Measurements from ENCODE around the gene ADCY6.
"Not testable (repeated sequence)": the region's sequence is repeated elsewhere in the genome, so short reads cannot be mapped to it uniquely, and the experiment has no call there.

Gene ADCY6

GRCh38 chr12:48744251-48745008 is 44.5 kb downstream of the ADCY6 start:
- Histone ChIP-seq H3K4me3 (ENCODE audit: low read length) (no peak overlapping the region), H3K27me3 (ENCODE audit: insufficient read depth, low read length) (peaks cover 2% of the 10 kb centered on the region; the same call in 1 of the 2 replicates), H3K27ac (ENCODE audit: low read depth, low read length) (no peak overlapping the region), H3K36me3 (ENCODE audit: insufficient read depth, low read length) (no peaks in the 10 kb centered on the region), H3K4me1 (ENCODE audit: insufficient read depth, low read length) (no peaks in the 10 kb centered on the region), H3K9ac (ENCODE audit: low read depth, low read length) (no peak overlapping the region), H3K9me3 (ENCODE audit: insufficient read depth, low read depth, low read length) (no peaks in the 10 kb centered on the region)
- 94% methylated on average over 8 of the region's 9 CpGs for WGBS

GRCh38 chr12:48739618-48740269 is 49.1 kb downstream of the ADCY6 start:
- WGBS, result 74% methylated on average over 5 of the region's 5 CpGs
- Histone ChIP-seq H3K4me1 (ENCODE audit: insufficient read depth, low read length) (no peaks in the 10 kb centered on the region), H3K9ac (ENCODE audit: low read depth, low read length) (no peak overlapping the region), H3K36me3 (ENCODE audit: insufficient read depth, low read length) (no peaks in the 10 kb centered on the region), H3K4me3 (ENCODE audit: low read length) (no peak overlapping the region), H3K27me3 (ENCODE audit: insufficient read depth, low read length) (peaks cover 7% of the 10 kb centered on the region; the same call in 1 of the 2 replicates), H3K27ac (ENCODE audit: low read depth, low read length) (no peak overlapping the region), H3K9me3 (ENCODE audit: insufficient read depth, low read depth, low read length) (no peaks in the 10 kb centered on the region)

- no peaks in the 10 kb centered on the region for H3K36me3 ChIP-seq (ENCODE audit: insufficient read depth, low read length)
- H3K9me3 ChIP-seq (ENCODE audit: insufficient read depth, low read depth, low read length), result no peaks in the 10 kb centered on the region
- H3K4me1 ChIP-seq (ENCODE audit: insufficient read depth, low read length), result no peaks in the 10 kb centered on the region
- no peak overlapping the region for H3K27ac ChIP-seq (ENCODE audit: low read depth, low read length)
- WGBS, result 50% methylated on average over 1 of the region's 1 CpG
- H3K27me3 ChIP-seq (ENCODE audit: insufficient read depth, low read length), result peaks cover 7% of the 10 kb centered on the region; the same call in 1 of the 2 replicates
- H3K9ac ChIP-seq (ENCODE audit: low read depth, low read length), result no peak overlapping the region
- H3K4me3 ChIP-seq (ENCODE audit: low read length), result no peak overlapping the region
Observed at GRCh38 chr12:48736456-48736855, 52.4 kb downstream of the ADCY6 start.

GRCh38 chr12:48728807-48729206 is 60.1 kb downstream of the ADCY6 start:
- no peak overlapping the region for H3K9ac ChIP-seq (ENCODE audit: low read depth, low read length)
- H3K27me3 ChIP-seq (ENCODE audit: insufficient read depth, low read length), result no peaks in the 10 kb centered on the region
- H3K9me3 ChIP-seq (ENCODE audit: insufficient read depth, low read depth, low read length), result no peaks in the 10 kb centered on the region
- no peak overlapping the region for H3K27ac ChIP-seq (ENCODE audit: low read depth, low read length)
- no peaks in the 10 kb centered on the region for H3K36me3 ChIP-seq (ENCODE audit: insufficient read depth, low read length)
- no peaks in the 10 kb centered on the region for H3K4me1 ChIP-seq (ENCODE audit: insufficient read depth, low read length)
- WGBS, result 87% methylated on average over 5 of the region's 5 CpGs
- no peak overlapping the region for H3K4me3 ChIP-seq (ENCODE audit: low read length)

GRCh38 chr12:48720737-48721136 is 68.2 kb downstream of the ADCY6 start:
- not testable (repeated sequence) for H3K36me3 ChIP-seq (ENCODE audit: insufficient read depth, low read length); H3K27ac ChIP-seq (ENCODE audit: low read depth, low read length); H3K9me3 ChIP-seq (ENCODE audit: insufficient read depth, low read depth, low read length); H3K4me1 ChIP-seq (ENCODE audit: insufficient read depth, low read length); H3K9ac ChIP-seq (ENCODE audit: low read depth, low read length); H3K4me3 ChIP-seq (ENCODE audit: low read length); H3K27me3 ChIP-seq (ENCODE audit: insufficient read depth, low read length)
- 97% methylated on average over 1 of the region's 1 CpG for whole genome bisulfite sequencing

GRCh38 chr12:48720171-48720570 is 68.7 kb downstream of the ADCY6 start:
- H3K36me3 ChIP-seq (ENCODE audit: insufficient read depth, low read length); H3K9ac ChIP-seq (ENCODE audit: low read depth, low read length); H3K4me3 ChIP-seq (ENCODE audit: low read length); H3K27ac ChIP-seq (ENCODE audit: low read depth, low read length); H3K27me3 ChIP-seq (ENCODE audit: insufficient read depth, low read length); H3K4me1 ChIP-seq (ENCODE audit: insufficient read depth, low read length); H3K9me3 ChIP-seq (ENCODE audit: insufficient read depth, low read depth, low read length): not testable (repeated sequence)
- WGBS, result 59% methylated on average over 2 of the region's 2 CpGs

GRCh38 chr12:48719002-48719401 is 69.9 kb downstream of the ADCY6 start:
- not testable (repeated sequence) for H3K4me3 ChIP-seq (ENCODE audit: low read length); H3K27me3 ChIP-seq (ENCODE audit: insufficient read depth, low read length); H3K9ac ChIP-seq (ENCODE audit: low read depth, low read length); H3K9me3 ChIP-seq (ENCODE audit: insufficient read depth, low read depth, low read length); H3K4me1 ChIP-seq (ENCODE audit: insufficient read depth, low read length); H3K27ac ChIP-seq (ENCODE audit: low read depth, low read length)
- peaks cover 12% of the 10 kb centered on the region for H3K36me3 ChIP-seq (ENCODE audit: insufficient read depth, low read length)
- WGBS, result 88% methylated on average over 3 of the region's 4 CpGs

GRCh38 chr12:48717252-48717695 is 71.6 kb downstream of the ADCY6 start:
- Histone ChIP-seq H3K4me3 (ENCODE audit: low read length) (peak overlapping the region; percentile 68), H3K27ac (ENCODE audit: low read depth, low read length) (peak overlapping the region; percentile 85), H3K27me3 (ENCODE audit: insufficient read depth, low read length) (no peaks in the 10 kb centered on the region), H3K36me3 (ENCODE audit: insufficient read depth, low read length) (peaks cover 27% of the 10 kb centered on the region), H3K9me3 (ENCODE audit: insufficient read depth, low read depth, low read length) (peaks cover 10% of the 10 kb centered on the region), H3K4me1 (ENCODE audit: insufficient read depth, low read length) (no peaks in the 10 kb centered on the region), H3K9ac (ENCODE audit: low read depth, low read length) (peak overlapping the region; percentile 84)
- WGBS, result 13% methylated on average over 20 of the region's 21 CpGs

GRCh38 chr12:48716493-48717251 is 72.2 kb downstream of the ADCY6 start, which contains the start of gene CCNT1:
TSS of gene CCNT1 (minus strand) at chr12:48716707. CDS start at chr12:48716675, 32 bp downstream.
- Histone ChIP-seq H3K4me1 (ENCODE audit: insufficient read depth, low read length) (no peaks in the 10 kb centered on the region), H3K27ac (ENCODE audit: low read depth, low read length) (peak within 1 kb of the TSS; percentile 85), H3K9me3 (ENCODE audit: insufficient read depth, low read depth, low read length) (peaks cover 10% of the 10 kb centered on the region), H3K4me3 (ENCODE audit: low read length) (peak within 1 kb of the TSS; percentile 68), H3K27me3 (ENCODE audit: insufficient read depth, low read length) (no peaks in the 10 kb centered on the region), H3K9ac (ENCODE audit: low read depth, low read length) (peak within 1 kb of the TSS; percentile 84), H3K36me3 (ENCODE audit: insufficient read depth, low read length) (peaks cover 31% of the 10 kb centered on the region)
- under 1% methylated on average over 61 of the region's 61 CpGs for WGBS
